NCI-H2107 treated with DMSO at 0.1 percent for 48 hours (cell line): Measurements from ENCODE around the gene KLHDC4.
"Not testable (repeated sequence)": the region's sequence is repeated elsewhere in the genome, so short reads cannot be mapped to it uniquely, and the experiment has no call there.

ENCODE experiments used
- DNase-seq: peaks from one replicate; lab custom pipeline; 2025; ENCODE audit not compliant: unreplicated experiment; lab: John Stamatoyannopoulos, UW

KLHDC4 gene

GRCh38 chr16:87765776-87766484 is at the start of gene KLHDC4:
KLHDC4 (minus strand) TSS chr16:87765986; CDS start chr16:87765890, 96 bp downstream.
- peak; percentile 32 for DNase-seq

GRCh38 chr16:87815567-87815966 is 49.8 kb upstream of the KLHDC4 start:
- no peak for DNase-seq

GRCh38 chr16:87812200-87812656 is 46.4 kb upstream of the KLHDC4 start:
- no peak for DNase-seq

GRCh38 chr16:87811454-87811853 is 45.7 kb upstream of the KLHDC4 start:
- DNase-seq, result not testable (repeated sequence)

GRCh38 chr16:87809150-87809902 is 43.5 kb upstream of the KLHDC4 start:
- DNase-seq, result no peak

- no peak for DNase-seq
Observed at GRCh38 chr16:87808108-87808507, 42.3 kb upstream of the KLHDC4 start.

- DNase-seq, result peak; percentile 97
Observed at GRCh38 chr16:87806641-87807546, 41.1 kb upstream of the KLHDC4 start.

- peak; percentile 54 for DNase-seq
Observed at GRCh38 chr16:87806261-87806640, 40.5 kb upstream of the KLHDC4 start.

GRCh38 chr16:87803385-87803784 is 37.6 kb upstream of the KLHDC4 start:
- no peak for DNase-seq

GRCh38 chr16:87802670-87803069 is 36.9 kb upstream of the KLHDC4 start:
- no peak for DNase-seq

GRCh38 chr16:87801679-87802259 is 36.0 kb upstream of the KLHDC4 start:
- DNase-seq, result no peak

GRCh38 chr16:87800497-87800896 is 34.7 kb upstream of the KLHDC4 start:
- DNase-seq, result peak; percentile 74

- DNase-seq, result no peak
Observed at GRCh38 chr16:87795336-87795735, 29.6 kb upstream of the KLHDC4 start.

- DNase-seq, result no peak
Observed at GRCh38 chr16:87794485-87795078, 28.8 kb upstream of the KLHDC4 start.

GRCh38 chr16:87792205-87792565 is 26.4 kb upstream of the KLHDC4 start:
- DNase-seq, result no peak

- DNase-seq, result no peak
Observed at GRCh38 chr16:87791295-87792204, 25.8 kb upstream of the KLHDC4 start.

- DNase-seq, result peak; percentile 33
Observed at GRCh38 chr16:87790292-87791100, 24.7 kb upstream of the KLHDC4 start.

- no peak for DNase-seq
Observed at GRCh38 chr16:87789437-87790291, 23.9 kb upstream of the KLHDC4 start.
